Sigmoid colon (tissue), 7 donors: ENCODE measurements around the gene TLR6. TPM values are rescaled to one million over a fixed set of nuclear protein-coding genes. Genes with fewer than 3 reads are reported as not detected.

Experiments
- DNase-seq: peaks from one replicate; pipeline ENCODE4 v3.0.0-alpha.2; 2019
- H3K27ac ChIP-seq, 4 donors: fragments of 200-600 bp; sonication (generic); one replicate each; pipeline ENCODE4 v1.5.1; 2016 to 2019; ENCODE audit warnings: mild to moderate bottlenecking in 1 of 4
- H3K27me3 ChIP-seq, 3 donors: fragments of 200-600 bp; sonication (generic); one replicate each; pipeline ENCODE4 v1.5.1; 2019; ENCODE audit warnings: mild to moderate bottlenecking in 1 of 3
- H3K36me3 ChIP-seq, 4 donors: fragments of 200-600 bp; sonication (generic); one replicate each; pipeline ENCODE4 v1.5.1; 2016 to 2019
- H3K4me1 ChIP-seq, 4 donors: fragments of 200-600 bp; sonication (generic); one replicate each; pipeline ENCODE4 v1.5.1; 2017 to 2019
- H3K4me3 ChIP-seq, 4 donors: fragments of 200-600 bp; sonication (generic); one replicate each; pipeline ENCODE4 v1.5.1; 2017 to 2019; ENCODE audit warnings: mild to moderate bottlenecking in 2 of 4, moderate library complexity in 1 of 4
- H3K9me3 ChIP-seq, 4 donors: fragments of 200-600 bp in 3 of 4; sonication (generic) in 3 of 4; one replicate each; pipeline versions ENCODE4 v1.5.1 to v1.6.1; 2013 to 2019
- CTCF ChIP-seq, 4 experiments: fragments of 450-650 bp in 3 of 4; fragments of 200-600 bp in 1 of 4; IDR thresholded peaks; one replicate each; pipeline ENCODE4 v1.5.1; 2016 to 2019; ENCODE audit warnings: antibody characterized with exemption in 4 of 4, mild to moderate bottlenecking in 3 of 4, moderate library complexity in 2 of 4
- EP300 ChIP-seq, 4 donors: sonication (generic); formaldehyde crosslinking; IDR thresholded peaks; one replicate each; pipeline ENCODE4 v1.6.1; 2017; ENCODE audit warnings: antibody characterized with exemption in 4 of 4
- POLR2A ChIP-seq, 2 donors: fragments of 450-650 bp; IDR thresholded peaks; one replicate each; pipeline ENCODE4 v1.6.1; 2016; ENCODE audit warnings: antibody characterized with exemption in 2 of 2, mild to moderate bottlenecking in 2 of 2, moderate library complexity in 2 of 2
- POLR2AphosphoS5 ChIP-seq, 4 donors: sonication (generic); formaldehyde crosslinking; IDR thresholded peaks; one replicate each; pipeline ENCODE4 v1.6.1; 2017; ENCODE audit warnings: antibody characterized with exemption in 4 of 4
- WGBS, 2 donors: extraction: QIAGEN DNeasy Blood & Tissue Kit; methylation state at CpG; one replicate each; pipeline ENCODE4 v1.1.7; 2013; 5-methylcytosine and 5-hydroxymethylcytosine counted together
- intact Hi-C: fragments of 100-400 bp; cut with DNase I; formaldehyde crosslinking; loops from one replicate; pipeline ENCODE4 v1.15.1; 2023
- polyA plus RNA-seq, 3 donors: library from polyadenylated mRNA; stranded (reverse); fragments of 200-250 nt; gene quantifications; one replicate each; pipeline ENCODE4 v1.2.3, GENCODE V29; 2013
- total RNA-seq, 4 donors: library from RNA; depleted of rRNA; stranded (reverse); fragments of >200 nt; gene quantifications; one replicate each; pipeline ENCODE4 v1.1.0, GENCODE V29; 2016
- donor health status: healthy with polysubstance abuse.
- donor health status: Bipolar disorder and iron deficiency.
- donor health status: healthy.

The TLR6 gene
- total and polyA plus RNA-seq, 7 donors = 0.60 to 4.1 (median 2.5) TPM

DNA sequence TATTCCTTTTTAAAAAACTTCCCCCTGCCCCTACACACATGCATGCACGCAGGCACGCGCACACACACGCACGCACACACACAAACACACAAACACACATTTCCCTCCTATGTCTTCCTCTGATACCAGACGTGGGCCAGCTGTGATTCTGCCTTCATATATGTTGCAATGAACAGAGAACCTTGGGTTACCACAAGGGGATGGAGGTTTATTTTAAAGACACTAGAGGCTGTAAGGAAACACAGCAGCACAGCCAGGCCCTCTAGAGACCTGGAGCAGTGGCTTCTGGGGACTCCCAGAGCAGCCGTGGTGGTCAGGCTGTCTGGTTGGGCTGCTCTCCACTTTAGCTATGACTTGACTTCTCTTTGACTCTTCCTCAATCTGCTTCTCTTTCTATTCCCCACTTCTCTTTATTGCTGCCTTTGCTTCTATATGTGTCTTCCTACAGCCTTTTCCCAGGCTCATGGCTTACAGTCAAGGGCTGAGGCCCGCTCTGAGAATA, 70.7 kb downstream of the TLR6 start:
- 77 to 90% methylated on average over 8 of the region's 8 CpGs for WGBS, 2 donors
- Histone ChIP-seq H3K9me3 (no peaks in the 10 kb centered on the region), H3K27ac (no peak overlapping the region), H3K4me3 (no peak overlapping the region), H3K36me3 (no peaks in the 10 kb centered on the region), H3K27me3 (no peaks in the 10 kb centered on the region), H3K4me1 (no peaks in the 10 kb centered on the region)
- no peak for DNase-seq
- intact Hi-C loops = no loop called here
- TF ChIP-seq CTCF (IDR thresholded peaks at IDR 0.05) (no peak), POLR2A (IDR thresholded peaks at IDR 0.05) (no peak), EP300 (IDR thresholded peaks at IDR 0.05) (no peak), POLR2AphosphoS5 (IDR thresholded peaks at IDR 0.05) (no peak)

GRCh38 chr4:38785041-38785790, 71.4 kb downstream of the TLR6 start:
- no peak overlapping the region for H3K4me3 ChIP-seq
- no peaks in the 10 kb centered on the region for H3K4me1 ChIP-seq
- H3K27me3 ChIP-seq = no peaks in the 10 kb centered on the region
- no peak overlapping the region for H3K27ac ChIP-seq
- H3K36me3 ChIP-seq = no peaks in the 10 kb centered on the region
- no peak for TF ChIP-seq POLR2AphosphoS5 (IDR thresholded peaks at IDR 0.05)
- no peak for TF ChIP-seq CTCF (IDR thresholded peaks at IDR 0.05)
- no peak for TF ChIP-seq POLR2A (IDR thresholded peaks at IDR 0.05)
- TF ChIP-seq EP300 (IDR thresholded peaks at IDR 0.05) = no peak
- 64 to 69% methylated on average over 6 of the region's 6 CpGs for WGBS, 2 donors
- no peaks in the 10 kb centered on the region for H3K9me3 ChIP-seq
- intact Hi-C loops = no loop called here
- no peak for DNase-seq

GRCh38 chr4:38784141-38784540, 72.5 kb downstream of the TLR6 start:
- WGBS, 2 donors = 94 to 95% methylated on average over 4 of the region's 4 CpGs
- H3K4me3 ChIP-seq = no peak overlapping the region
- H3K9me3 ChIP-seq = no peaks in the 10 kb centered on the region
- no peak for DNase-seq
- H3K36me3 ChIP-seq = no peaks in the 10 kb centered on the region
- intact Hi-C loops = no loop called here
- no peak for TF ChIP-seq CTCF (IDR thresholded peaks at IDR 0.05)
- TF ChIP-seq POLR2AphosphoS5 (IDR thresholded peaks at IDR 0.05) = no peak
- TF ChIP-seq EP300 (IDR thresholded peaks at IDR 0.05) = no peak
- no peak for TF ChIP-seq POLR2A (IDR thresholded peaks at IDR 0.05)
- no peak overlapping the region for H3K27ac ChIP-seq
- no peaks in the 10 kb centered on the region for H3K27me3 ChIP-seq
- no peaks in the 10 kb centered on the region for H3K4me1 ChIP-seq

DNA sequence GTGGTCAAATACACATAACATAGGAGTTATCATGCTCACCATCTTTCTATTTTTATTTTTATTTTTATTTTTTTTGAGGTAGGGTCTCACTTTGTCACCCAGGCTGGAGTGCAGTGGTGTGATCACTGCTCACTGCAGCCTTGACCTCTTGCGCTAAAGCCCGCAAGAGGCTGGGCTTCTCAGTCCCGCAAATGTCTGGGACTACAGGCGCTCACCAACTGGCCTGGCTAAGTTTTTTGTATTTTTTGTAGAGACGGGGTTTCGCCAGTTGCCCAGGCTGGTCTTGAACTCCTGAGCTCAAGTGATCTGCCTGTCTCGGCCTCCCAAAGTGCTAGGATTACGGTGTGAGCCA, 73.5 kb downstream of the TLR6 start:
- intact Hi-C loops = loop anchor here (2.0 kb wide), 1 partner anchor 24 kb away; no protein-coding TSS in a partner anchor
- H3K27me3 ChIP-seq = no peaks in the 10 kb centered on the region
- H3K4me1 ChIP-seq = no peaks in the 10 kb centered on the region
- no peaks in the 10 kb centered on the region for H3K9me3 ChIP-seq
- H3K27ac ChIP-seq = no peak overlapping the region
- H3K36me3 ChIP-seq = no peaks in the 10 kb centered on the region
- no peak for DNase-seq
- TF ChIP-seq CTCF (IDR thresholded peaks at IDR 0.05) (no peak), EP300 (IDR thresholded peaks at IDR 0.05) (no peak)
- no peak overlapping the region for H3K4me3 ChIP-seq
- WGBS, 2 donors = 87% methylated on average over 8 of the region's 8 CpGs
